Daoy (cell line): ENCODE measurements around the gene SCD5. TPM values are rescaled to one million over a fixed set of nuclear protein-coding genes. Genes with fewer than 3 reads are reported as not detected.
A peak's percentile ranks its signal among the peaks of the same experiment; 100 is the strongest.

ENCODE experiments used
- DNase-seq: peaks from one replicate; pipeline ENCODE4 v3.0.0-alpha.2; 2015; ENCODE audit warnings: low read depth
- total RNA-seq: library from RNA; depleted of rRNA; stranded (reverse); fragments of >200 nt; shearing (Covaris generic); gene quantifications from 2 replicates; pipeline ENCODE4 v1.2.3, GENCODE V29; 2014

The SCD5 gene
- total RNA-seq, 1 experiment from 2014 or later, result 6.6 TPM

DNA sequence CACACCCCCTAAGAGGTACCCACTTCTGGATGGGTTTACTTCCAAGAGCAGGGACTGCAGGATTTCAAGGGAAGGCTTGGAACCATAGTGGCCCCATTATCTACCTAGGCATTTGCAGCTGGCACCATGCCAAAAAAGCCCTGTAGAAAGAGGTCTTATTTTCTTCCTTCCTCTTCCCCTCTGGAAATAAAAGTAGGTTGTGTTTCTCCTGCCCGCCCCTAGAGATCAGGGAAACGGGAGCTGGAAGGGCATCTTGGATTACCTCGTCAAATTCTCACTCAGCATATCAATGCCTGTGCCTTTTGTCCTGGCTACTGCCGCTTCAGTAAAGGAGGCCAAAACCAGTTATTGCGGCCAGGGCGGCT lies 1.6 kb downstream of the SCD5 start:
- no peak for DNase-seq

- no peak for DNase-seq
Observed at GRCh38 chr4:82792912-82793649, 5.5 kb downstream of the SCD5 start.

- no peak for DNase-seq
Observed at GRCh38 chr4:82791179-82791578, 7.4 kb downstream of the SCD5 start.

GRCh38 chr4:82790060-82790660 lies 8.4 kb downstream of the SCD5 start:
- DNase-seq, result no peak

- DNase-seq, result no peak
Observed at GRCh38 chr4:82789025-82789776, 9.4 kb downstream of the SCD5 start.

GRCh38 chr4:82787342-82787741 lies 11.3 kb downstream of the SCD5 start:
- peak; percentile 10 for DNase-seq

- DNase-seq, result no peak
Observed at GRCh38 chr4:82786828-82787227, 11.8 kb downstream of the SCD5 start.

DNA sequence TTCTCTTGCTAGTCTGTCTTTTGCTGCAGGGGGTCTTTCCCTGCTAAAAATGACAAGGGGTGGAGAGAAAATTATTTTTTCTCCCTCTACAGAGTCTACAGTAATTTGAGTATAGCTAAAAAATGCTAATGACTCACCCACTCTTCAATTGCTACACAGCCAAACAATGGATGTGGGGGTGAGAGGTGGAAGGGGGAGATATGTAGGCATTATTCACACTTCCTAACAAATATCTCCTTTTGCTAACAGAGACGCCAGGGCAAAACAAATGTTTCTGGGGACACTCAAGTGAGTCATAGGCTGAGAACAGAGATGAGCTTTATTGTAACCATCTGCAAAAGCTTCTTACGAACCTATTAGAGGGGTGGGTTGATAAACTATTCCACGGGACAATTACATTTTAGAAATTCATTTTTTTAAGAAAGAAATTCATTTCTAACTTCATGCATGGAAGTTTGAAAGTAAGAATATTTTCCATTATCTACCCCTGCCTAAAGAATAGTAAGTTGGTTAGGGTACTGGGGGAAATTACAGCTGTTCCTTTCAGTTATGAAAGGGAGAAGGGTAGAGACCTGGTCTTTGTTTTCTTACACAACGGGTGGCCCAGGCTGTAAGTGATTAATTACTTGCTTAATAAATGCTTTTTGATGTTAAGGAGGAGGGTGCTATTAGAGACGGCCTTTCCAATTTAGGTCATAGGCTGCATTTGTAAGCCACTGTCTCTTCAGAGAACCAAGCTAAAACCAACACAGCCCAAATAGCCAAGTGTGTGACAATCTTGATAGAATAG lies 12.8 kb downstream of the SCD5 start:
- peak; percentile 75 for DNase-seq

DNA sequence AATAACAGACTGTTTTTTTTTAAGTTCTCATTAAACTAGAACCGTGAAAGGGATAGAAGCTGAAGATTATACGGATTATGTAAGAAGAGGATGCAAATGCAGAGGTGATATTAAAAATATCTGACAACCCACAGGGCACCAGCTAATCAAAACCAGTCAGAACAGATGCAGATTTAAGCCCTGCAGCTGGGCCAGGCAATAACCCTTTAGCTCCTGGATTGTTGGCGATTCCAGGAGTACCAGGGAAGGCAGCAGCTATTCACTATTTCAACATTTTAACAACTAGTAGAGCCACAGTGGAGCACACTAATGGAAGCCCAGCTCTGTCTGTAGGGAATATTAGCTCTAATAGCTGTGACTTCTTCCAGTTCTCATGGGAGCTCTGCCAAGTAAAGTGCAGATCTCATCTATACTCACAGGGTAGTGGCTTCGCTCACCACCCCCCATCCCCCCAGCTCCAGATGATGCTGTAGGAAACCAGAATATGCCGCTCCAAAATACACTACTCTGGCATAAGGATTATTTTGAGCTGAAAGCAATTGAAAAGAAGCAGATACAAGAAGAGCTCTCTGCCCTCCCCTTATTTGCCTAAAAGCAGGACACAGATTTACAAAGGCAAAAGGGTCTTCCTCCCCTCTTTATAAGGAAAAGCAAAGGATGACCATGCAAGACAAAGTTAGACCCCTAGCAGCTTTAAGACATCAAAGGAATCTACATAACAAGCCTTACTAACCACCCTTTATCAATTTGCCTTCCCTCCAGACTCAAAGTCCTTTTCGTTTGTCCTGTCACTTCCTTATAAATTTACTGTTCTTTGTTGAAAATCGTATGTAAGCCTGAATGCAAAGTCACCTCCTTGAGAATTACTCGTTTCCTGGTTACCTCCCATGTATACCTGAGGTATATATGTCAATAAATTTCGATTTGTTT lies 13.7 kb downstream of the SCD5 start:
- peak; percentile 9 for DNase-seq

GRCh38 chr4:82782626-82783345 lies 15.8 kb downstream of the SCD5 start:
- DNase-seq, result no peak

- peak; percentile 80 for DNase-seq
Observed at GRCh38 chr4:82780752-82781231, 17.8 kb downstream of the SCD5 start.

DNA sequence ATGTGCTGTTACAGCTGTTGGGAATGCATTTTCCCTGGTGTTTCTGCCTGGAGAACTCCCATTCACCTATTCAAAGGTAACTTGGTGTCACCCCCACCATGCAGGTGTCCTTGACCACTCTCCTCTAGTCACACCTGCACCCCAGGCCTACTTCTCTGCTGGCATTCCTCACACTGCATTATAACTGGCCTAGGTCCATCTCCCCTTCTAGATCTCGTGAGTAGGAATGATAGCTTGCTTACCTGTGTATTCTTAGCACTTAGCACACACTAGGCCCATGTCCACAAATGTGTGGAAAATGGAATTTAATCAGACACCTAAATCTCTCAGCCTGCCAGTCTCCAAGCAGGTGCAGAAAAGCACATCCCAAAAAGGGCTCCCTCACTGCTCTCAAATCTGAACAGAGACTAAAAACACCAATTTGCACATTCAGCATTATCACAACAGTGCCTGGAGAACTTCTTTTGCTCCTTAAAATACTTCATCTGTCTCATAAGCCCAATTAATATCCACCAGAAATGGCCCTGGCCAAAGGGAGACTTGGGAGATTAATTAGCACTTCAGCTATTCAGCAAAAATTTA lies 18.3 kb downstream of the SCD5 start:
- DNase-seq, result no peak

DNA sequence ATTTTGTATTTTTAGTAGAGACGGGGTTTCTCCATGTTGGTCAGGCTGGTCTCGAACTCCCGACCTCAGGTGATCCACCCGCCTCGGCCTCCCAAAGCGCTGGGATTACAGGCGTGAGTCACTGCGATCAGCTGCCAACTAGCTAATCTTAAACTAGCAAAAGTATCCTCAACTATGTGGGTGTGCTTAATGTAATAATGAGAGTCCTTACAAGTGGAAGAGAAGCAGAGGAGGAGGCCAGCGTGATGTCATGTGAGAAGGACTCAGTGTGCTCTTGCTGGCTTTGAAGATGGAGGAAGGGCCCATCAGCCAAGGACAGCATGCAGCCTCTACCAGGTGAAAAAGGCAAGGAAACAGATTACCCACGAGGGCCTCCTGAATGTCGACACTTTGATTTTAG lies 19.6 kb downstream of the SCD5 start:
- peak; percentile 39 for DNase-seq

DNA sequence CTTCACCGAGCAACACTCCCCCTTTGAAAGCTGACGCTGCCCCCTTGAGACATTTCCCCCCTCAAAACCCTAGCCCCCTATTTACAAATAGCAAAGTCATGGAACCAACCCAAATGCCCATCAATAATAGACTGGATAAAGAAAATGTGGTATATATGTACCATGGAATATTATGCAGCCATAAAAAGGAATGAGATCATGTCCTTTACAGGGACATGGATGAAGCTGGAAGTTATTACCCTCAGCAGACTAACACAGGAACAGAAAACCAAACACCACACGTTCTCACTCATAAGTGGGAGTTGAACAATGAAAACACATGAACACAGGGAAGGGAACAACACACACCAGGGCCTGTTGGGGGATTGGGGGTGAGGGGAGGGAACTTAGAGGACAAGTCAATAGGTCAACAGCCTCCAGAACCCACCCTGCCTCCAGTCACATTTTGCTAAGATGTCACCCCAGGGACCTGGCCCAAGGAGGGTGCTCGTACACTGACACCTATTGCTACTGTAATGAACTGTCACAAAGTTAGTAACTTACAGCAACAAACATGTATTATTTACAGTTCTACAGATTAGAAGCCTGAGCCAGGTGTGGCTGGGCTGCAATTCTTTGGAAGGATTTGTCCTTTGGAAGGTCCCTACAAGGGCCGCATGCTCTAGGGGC lies 20.6 kb downstream of the SCD5 start:
- DNase-seq, result no peak

GRCh38 chr4:82776925-82777542 lies 21.6 kb downstream of the SCD5 start:
- no peak for DNase-seq

- no peak for DNase-seq
Observed at GRCh38 chr4:82775243-82775642, 23.4 kb downstream of the SCD5 start.

- no peak for DNase-seq
Observed at GRCh38 chr4:82774711-82775171, 23.9 kb downstream of the SCD5 start.

DNA sequence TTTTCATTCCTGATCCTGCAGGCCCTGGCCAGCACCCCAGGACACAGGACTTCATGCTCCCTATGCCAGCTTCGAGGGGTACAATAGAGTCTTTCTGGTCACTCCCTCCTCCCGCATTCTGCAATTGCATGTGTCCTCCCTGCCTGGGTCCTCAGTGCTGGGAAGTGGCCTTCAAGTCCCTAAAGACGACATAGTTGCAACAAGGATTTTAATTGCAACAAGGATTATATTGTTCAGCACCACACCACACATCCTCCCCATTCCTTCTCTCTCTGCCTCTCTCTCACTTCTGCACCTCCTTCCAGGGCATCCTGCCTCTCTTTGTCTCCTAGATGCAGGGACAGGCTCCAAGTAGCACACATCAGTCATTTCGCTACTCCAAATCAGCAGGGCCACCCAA lies 25.5 kb downstream of the SCD5 start:
- no peak for DNase-seq

GRCh38 chr4:82770607-82771006 lies 28.0 kb downstream of the SCD5 start:
- no peak for DNase-seq
